ENCODE data around the gene ZC3H12C. TPM values are rescaled to one million over a fixed set of nuclear protein-coding genes. Genes with fewer than 3 reads are reported as not detected.

ZC3H12C gene
- 10.7 TPM for total RNA-seq

DNA sequence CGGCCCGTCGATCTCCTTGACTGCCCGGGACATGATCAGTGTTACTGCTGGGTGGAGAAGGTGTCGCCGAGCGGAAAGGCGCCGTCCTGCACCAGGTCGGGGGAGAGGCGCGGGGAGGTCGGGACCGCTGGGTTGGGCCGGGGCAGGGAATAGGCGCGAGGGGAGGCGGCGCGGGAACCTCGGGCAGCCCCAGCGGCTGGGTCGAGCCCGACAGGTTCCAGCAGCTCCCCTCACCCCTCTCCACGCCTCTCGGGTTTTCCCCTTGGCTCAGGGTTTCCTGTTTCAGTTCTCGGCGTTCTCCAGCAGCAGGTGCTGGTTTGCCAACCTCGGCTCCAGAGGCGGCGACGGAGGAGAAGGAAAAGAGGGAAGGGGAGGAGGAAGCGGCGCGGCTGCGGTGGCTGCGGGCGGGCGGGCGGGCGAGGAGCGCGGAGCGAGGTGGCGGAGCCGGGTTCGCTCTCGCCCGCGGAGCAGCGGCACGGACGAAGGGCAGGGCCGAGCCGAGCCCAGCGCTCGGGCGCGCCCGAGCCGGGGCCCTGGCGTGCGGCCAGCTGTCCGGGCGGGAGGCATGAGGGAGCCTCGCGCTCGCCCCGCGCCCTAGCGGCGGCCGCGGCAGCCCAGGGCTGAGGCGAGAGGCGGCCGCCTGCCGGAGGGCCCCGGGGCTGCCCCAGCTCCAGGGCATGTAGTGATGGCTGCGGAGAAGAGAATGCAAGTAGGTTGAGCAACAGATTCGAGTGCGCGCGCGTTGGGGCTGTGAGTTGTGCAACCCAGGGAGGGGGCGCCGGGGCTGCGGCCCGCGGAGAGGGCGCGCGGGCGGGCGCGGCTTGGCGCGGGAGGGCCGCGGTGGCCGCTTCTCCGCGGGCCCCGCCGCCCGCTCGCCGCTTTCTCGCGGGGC lies at the start of gene ZC3H12C:
Gene ZC3H12C (plus strand): TSS at position 878 of the 892 bp plus-strand sequence. CDS start 20 bp downstream, outside the sequence.

Other genes starting within 250 kb of the ZC3H12C start
- gene RDX, start 203.2 kb downstream of the ZC3H12C start, total RNA-seq: 74.5 TPM